SK-N-MC (cell line): ENCODE results near the gene ZNF326.

Experiments used
- EZH2 ChIP-seq: fragments of 200-600 bp; sonication (generic); IDR thresholded peaks from one replicate; pipeline ENCODE4 v1.6.1; 2017; ENCODE audit warnings: antibody characterized with exemption
- POLR2AphosphoS5 ChIP-seq: IDR thresholded peaks from 2 replicates; pipeline ENCODE4 v1.6.1; 2012; ENCODE audit warnings: mild to moderate bottlenecking, low read depth, low read length, borderline replicate concordance

DNA sequence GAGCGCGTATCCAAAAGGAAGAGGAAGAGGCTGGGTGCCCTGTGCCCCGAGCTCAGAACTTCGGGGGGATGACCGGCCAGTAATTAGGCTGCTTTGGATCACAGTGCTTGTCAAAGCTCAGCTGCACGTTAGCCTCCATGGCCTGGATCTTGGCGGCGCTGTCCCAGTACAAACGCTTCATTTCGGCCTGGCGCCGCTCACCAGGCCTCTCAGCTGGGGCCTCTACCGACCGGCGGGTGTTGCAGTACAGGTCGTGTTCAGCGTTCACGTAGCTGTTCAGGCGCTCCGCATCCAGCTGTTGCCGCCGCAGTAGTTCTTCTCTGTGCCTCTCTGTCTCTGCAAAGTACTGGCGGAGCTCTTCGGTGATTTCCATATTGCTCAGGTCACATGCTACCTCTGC is 1.4 kb upstream of the ZNF326 start:
- no peak for TF ChIP-seq POLR2AphosphoS5
- TF ChIP-seq EZH2 = no peak
